Activated CD4-positive, alpha-beta T cell treated with anti-CD3 and anti-CD28 coated beads for 48 hours (primary cell): Measurements from ENCODE around the gene RPL7A.
"Not testable (repeated sequence)": the region's sequence is repeated elsewhere in the genome, so short reads cannot be mapped to it uniquely, and the experiment has no call there.

ENCODE experiments used
- DNase-seq: peaks from one replicate; pipeline ENCODE4 v3.0.0-alpha.2; 2020

RPL7A gene

GRCh38 chr9:133392308-133392707 is 44.3 kb downstream of the RPL7A start:
- not testable (repeated sequence) for DNase-seq

GRCh38 chr9:133393399-133393798 is 45.4 kb downstream of the RPL7A start:
- no peak for DNase-seq

- no peak for DNase-seq
These were observed 46.8 kb downstream of the RPL7A start for GRCh38 chr9:133394687-133395271.

- no peak for DNase-seq
These were observed 48.9 kb downstream of the RPL7A start for GRCh38 chr9:133396952-133397351.

- DNase-seq, result no peak
These were observed 49.4 kb downstream of the RPL7A start for GRCh38 chr9:133397370-133397769.

GRCh38 chr9:133397895-133398294 is 49.9 kb downstream of the RPL7A start:
- no peak for DNase-seq

GRCh38 chr9:133400292-133400691 is 52.3 kb downstream of the RPL7A start:
- DNase-seq, result no peak
